ENCODE data around the gene DPP6.

DPP6 gene

GRCh38 chr7:154709840-154710520, 657.8 kb downstream of the DPP6 start:
- no peak overlapping the region for H3K4me3 ChIP-seq
- H3K27ac ChIP-seq: no peak overlapping the region
- TF ChIP-seq, protein P1, sequence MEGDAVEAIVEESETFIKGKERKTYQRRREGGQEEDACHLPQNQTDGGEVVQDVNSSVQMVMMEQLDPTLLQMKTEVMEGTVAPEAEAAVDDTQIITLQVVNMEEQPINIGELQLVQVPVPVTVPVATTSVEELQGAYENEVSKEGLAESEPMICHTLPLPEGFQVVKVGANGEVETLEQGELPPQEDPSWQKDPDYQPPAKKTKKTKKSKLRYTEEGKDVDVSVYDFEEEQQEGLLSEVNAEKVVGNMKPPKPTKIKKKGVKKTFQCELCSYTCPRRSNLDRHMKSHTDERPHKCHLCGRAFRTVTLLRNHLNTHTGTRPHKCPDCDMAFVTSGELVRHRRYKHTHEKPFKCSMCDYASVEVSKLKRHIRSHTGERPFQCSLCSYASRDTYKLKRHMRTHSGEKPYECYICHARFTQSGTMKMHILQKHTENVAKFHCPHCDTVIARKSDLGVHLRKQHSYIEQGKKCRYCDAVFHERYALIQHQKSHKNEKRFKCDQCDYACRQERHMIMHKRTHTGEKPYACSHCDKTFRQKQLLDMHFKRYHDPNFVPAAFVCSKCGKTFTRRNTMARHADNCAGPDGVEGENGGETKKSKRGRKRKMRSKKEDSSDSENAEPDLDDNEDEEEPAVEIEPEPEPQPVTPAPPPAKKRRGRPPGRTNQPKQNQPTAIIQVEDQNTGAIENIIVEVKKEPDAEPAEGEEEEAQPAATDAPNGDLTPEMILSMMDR (IDR thresholded peaks at IDR 0.05): no peak
- no peak for DNase-seq (ENCODE audit: low spot score)

GRCh38 chr7:154720016-154720415, 667.8 kb downstream of the DPP6 start:
- H3K4me3 ChIP-seq: no peak overlapping the region
- no peak overlapping the region for H3K27ac ChIP-seq
- TF ChIP-seq, protein P1 (IDR thresholded peaks at IDR 0.05): no peak
- DNase-seq (ENCODE audit: low spot score): no peak

DNA sequence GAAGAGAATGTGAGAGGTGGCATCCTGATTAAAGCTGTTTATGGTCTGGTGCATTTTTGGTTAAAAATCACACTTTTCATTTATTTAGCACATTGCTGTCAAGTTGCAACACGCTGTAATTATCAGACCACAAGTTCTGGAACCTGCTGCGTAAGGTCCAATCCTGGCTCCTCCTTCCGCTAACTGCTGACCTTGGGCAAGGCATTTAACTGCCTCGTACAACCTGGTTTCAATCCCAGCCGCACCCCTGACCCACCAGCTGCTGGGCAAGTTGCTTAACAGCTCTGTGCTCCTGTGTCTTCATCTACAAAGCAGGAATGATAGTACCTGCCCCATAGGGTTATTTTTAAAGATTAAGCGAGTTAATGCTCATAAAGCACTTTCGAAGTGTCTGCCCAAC, 668.9 kb downstream of the DPP6 start:
- TF ChIP-seq, protein P1 (IDR thresholded peaks at IDR 0.05): no peak
- H3K4me3 ChIP-seq: no peak overlapping the region
- no peak for DNase-seq (ENCODE audit: low spot score)
- no peak overlapping the region for H3K27ac ChIP-seq

- no peak overlapping the region for H3K4me3 ChIP-seq
- H3K27ac ChIP-seq: no peak overlapping the region
- DNase-seq (ENCODE audit: low spot score): no peak
- TF ChIP-seq, protein P1 (IDR thresholded peaks at IDR 0.05): no peak
Measured at GRCh38 chr7:154726368-154726767, 674.2 kb downstream of the DPP6 start.

DNA sequence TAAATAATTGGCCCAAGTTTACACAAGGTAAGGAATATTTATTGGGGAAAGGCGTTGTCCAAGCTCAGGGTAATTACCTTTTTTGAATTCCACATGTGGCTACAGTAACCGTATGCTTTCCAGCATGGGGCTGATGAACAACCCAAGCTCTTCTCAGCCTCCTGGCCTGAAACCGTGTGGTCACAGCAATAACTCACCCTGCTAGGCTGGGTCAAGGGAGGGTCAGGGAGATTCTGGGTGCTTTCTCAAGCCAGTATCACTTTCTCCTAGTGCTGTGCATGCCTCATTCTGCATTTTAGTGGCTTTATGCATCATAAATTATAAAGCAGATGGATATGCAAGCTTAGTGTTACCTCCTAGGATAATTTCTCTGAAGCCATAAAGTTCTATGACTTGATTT, 676.9 kb downstream of the DPP6 start:
- DNase-seq (ENCODE audit: low spot score): no peak
- TF ChIP-seq, protein P1 (IDR thresholded peaks at IDR 0.05): no peak
- no peak overlapping the region for H3K27ac ChIP-seq
- H3K4me3 ChIP-seq: no peak overlapping the region

- H3K4me3 ChIP-seq: no peak overlapping the region
- no peak overlapping the region for H3K27ac ChIP-seq
- TF ChIP-seq, protein P1 (IDR thresholded peaks at IDR 0.05): no peak
- no peak for DNase-seq (ENCODE audit: low spot score)
Measured at GRCh38 chr7:154735766-154736165, 683.6 kb downstream of the DPP6 start.

DNA sequence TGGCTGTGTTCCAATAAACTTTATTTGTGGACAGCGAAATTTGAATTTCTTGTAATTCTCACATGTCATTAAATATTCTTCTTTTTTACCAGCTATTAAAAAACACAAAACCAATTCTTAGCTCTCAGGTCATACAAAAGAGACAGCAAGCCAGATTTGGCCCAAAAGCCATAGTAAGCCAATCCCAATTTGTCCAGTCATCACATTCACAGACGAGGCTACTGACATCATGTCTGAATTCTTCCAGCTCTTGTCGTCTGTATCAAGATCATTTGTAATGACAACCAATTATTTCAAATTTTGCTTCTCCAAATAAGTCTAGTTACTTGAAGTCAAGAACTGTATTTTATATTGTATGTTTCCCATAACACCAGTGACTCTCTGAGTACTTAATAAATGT, 684.2 kb downstream of the DPP6 start:
- Histone ChIP-seq H3K27ac (no peak overlapping the region), H3K4me3 (no peak overlapping the region)
- no peak for DNase-seq (ENCODE audit: low spot score)
- TF ChIP-seq, protein P1 (IDR thresholded peaks at IDR 0.05): no peak

Data from coronary artery (tissue), 2 donors.